Activated CD8-positive, alpha-beta memory T cell treated with anti-CD3 and anti-CD28 coated beads, Interleukin-2, amount 10 ng/mL, durations not matched to agents 7 days and 5 days (primary cell): ENCODE measurements around the gene ASCL3. TPM values are rescaled to one million over a fixed set of nuclear protein-coding genes. Genes with fewer than 3 reads are reported as not detected.
"Not testable (repeated sequence)": the region's sequence is repeated elsewhere in the genome, so short reads cannot be mapped to it uniquely, and the experiment has no call there.

Experiments used
- ATAC-seq: fragments of 150-1000 bp; cut with Tn5 transposase; one replicate; pipeline ENCODE4 v1.10.0; 2021; ENCODE audit warnings: moderate library complexity
- CTCF ChIA-PET: fragments of 350-600 bp; sonication (Branson Sonifier 250); formaldehyde crosslinking; loops from one replicate; lab custom pipeline; 2021; ENCODE audit warnings: antibody characterized with exemption; lab: Charles Lee
- DNase-seq: peaks from one replicate; pipeline ENCODE4 v3.0.0-alpha.2; 2020
- H3K27ac Mint-ChIP-seq: one replicate; pipeline ENCODE4 v1.8.0; 2021; ENCODE audit warnings: mild to moderate bottlenecking, mixed read lengths
- H3K27me3 Mint-ChIP-seq: one replicate; pipeline ENCODE4 v1.8.0; 2021; ENCODE audit warnings: mixed read lengths
- H3K36me3 Mint-ChIP-seq: one replicate; pipeline ENCODE4 v1.8.0; 2021; ENCODE audit warnings: mild to moderate bottlenecking, mixed read lengths
- H3K4me1 Mint-ChIP-seq: one replicate; pipeline ENCODE4 v1.8.0; 2021; ENCODE audit warnings: mixed read lengths
- H3K4me3 Mint-ChIP-seq: one replicate; pipeline ENCODE4 v1.8.0; 2021; ENCODE audit warnings: mild to moderate bottlenecking, moderate library complexity, mixed read lengths
- H3K9me3 Mint-ChIP-seq: one replicate; pipeline ENCODE4 v1.8.0; 2022; ENCODE audit warnings: low read depth, mixed read lengths
- total RNA-seq, 2 experiments: library from RNA; stranded (reverse); gene quantifications; one replicate each; pipeline ENCODE4 v1.2.3, GENCODE V29; 2021

The ASCL3 gene
- total RNA-seq, 2 experiments from 2014 or later: not detected

GRCh38 chr11:8914661-8915018 is 28.2 kb downstream of the ASCL3 start:
- H3K36me3 Mint-ChIP-seq: peaks cover 7% of the 10 kb centered on the region
- DNase-seq (no peak), ATAC-seq (no peak)
- H3K9me3 Mint-ChIP-seq: no peaks in the 10 kb centered on the region
- peak overlapping the region; percentile 60 for H3K4me3 Mint-ChIP-seq
- peak overlapping the region; percentile 80 for H3K27ac Mint-ChIP-seq
- H3K4me1 Mint-ChIP-seq: peaks cover 43% of the 10 kb centered on the region
- H3K27me3 Mint-ChIP-seq: no peaks in the 10 kb centered on the region
- CTCF ChIA-PET: interaction anchor here (0.6 to 7.9 kb wide), 15 partner anchors 13 to 380 kb away, joined by 3 to 107 read pairs (median 4); partner anchors contain the start of genes C11orf16 and TMEM9B

DNA sequence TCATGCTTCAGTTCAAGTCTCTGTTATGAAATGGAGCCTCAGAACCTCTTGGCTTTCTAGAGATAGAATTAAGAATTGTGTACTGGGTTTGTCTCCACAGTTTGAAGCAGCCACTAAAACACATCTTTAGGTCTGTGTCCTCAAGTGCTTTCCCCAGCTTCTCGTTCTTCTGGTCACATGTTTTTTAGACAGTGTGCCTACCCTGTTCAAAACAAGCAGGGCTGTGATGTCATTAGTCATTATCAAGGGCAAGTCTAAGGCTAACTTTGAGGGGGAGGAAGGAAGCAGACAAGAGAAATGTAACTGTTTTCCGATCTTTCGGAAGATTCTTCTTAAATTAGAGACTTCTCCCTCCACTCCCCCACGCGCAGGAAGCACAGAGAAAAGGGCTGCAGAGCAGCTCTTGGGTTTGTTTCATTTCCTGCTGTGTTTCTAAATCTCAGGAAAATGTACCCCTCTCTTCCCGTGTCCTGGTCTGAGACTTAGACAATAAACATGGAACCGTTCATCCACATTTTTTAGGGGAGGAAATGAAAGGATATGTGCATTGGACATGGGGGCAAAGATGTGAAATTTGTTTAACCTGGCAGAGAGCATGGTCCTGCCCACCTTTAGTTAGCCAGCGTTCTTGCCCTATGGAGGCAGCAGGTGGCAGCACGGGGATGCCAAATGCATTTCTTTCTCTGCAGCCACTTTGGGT is 28.7 kb downstream of the ASCL3 start:
- CTCF ChIA-PET: interaction anchor here (0.6 to 7.9 kb wide), 12 partner anchors 12 to 224 kb away, joined by 3 to 107 read pairs (median 3); partner anchors contain the start of gene TMEM9B
- ATAC-seq: peak; percentile 34
- peak overlapping the region; percentile 60 for H3K4me3 Mint-ChIP-seq

GRCh38 chr11:8911029-8911823 is 31.6 kb downstream of the ASCL3 start, which contains the start of gene AKIP1:
TSS of gene AKIP1 (plus strand) at chr11:8911189. CDS start at chr11:8911450, 261 bp downstream.
- peak; percentile 85 for ATAC-seq
- H3K27ac Mint-ChIP-seq: peak within 1 kb of the TSS; percentile 78
- H3K36me3 Mint-ChIP-seq: peaks cover 7% of the 10 kb centered on the region
- DNase-seq: peak; percentile 89
- peak within 1 kb of the TSS; percentile 86 for H3K4me3 Mint-ChIP-seq
- H3K27me3 Mint-ChIP-seq: peaks cover 4% of the 10 kb centered on the region
- H3K4me1 Mint-ChIP-seq: peaks cover 52% of the 10 kb centered on the region
- no peaks in the 10 kb centered on the region for H3K9me3 Mint-ChIP-seq
- CTCF ChIA-PET: interaction anchor here (1.3 to 7.9 kb wide), 3 partner anchors 47 to 226 kb away, joined by 7 to 107 read pairs (median 8); partner anchors contain the start of gene TMEM9B

More for the DNA sequence above, 28.7 kb downstream of the ASCL3 start:
- H3K4me1 Mint-ChIP-seq: peaks cover 46% of the 10 kb centered on the region
- H3K9me3 Mint-ChIP-seq: no peaks in the 10 kb centered on the region
- peak; percentile 72 for DNase-seq
- peak overlapping the region; percentile 80 for H3K27ac Mint-ChIP-seq
- peaks cover 7% of the 10 kb centered on the region for H3K36me3 Mint-ChIP-seq
- peaks cover under 1% of the 10 kb centered on the region for H3K27me3 Mint-ChIP-seq

GRCh38 chr11:8910649-8911026 is 32.2 kb downstream of the ASCL3 start:
- DNase-seq (no peak), ATAC-seq (peak; percentile 24)
- peak overlapping the region; percentile 19 for H3K27ac Mint-ChIP-seq
- peak overlapping the region; percentile 86 for H3K4me3 Mint-ChIP-seq
- peaks cover 51% of the 10 kb centered on the region for H3K4me1 Mint-ChIP-seq
- peaks cover 4% of the 10 kb centered on the region for H3K27me3 Mint-ChIP-seq
- no peaks in the 10 kb centered on the region for H3K9me3 Mint-ChIP-seq
- peaks cover 7% of the 10 kb centered on the region for H3K36me3 Mint-ChIP-seq
- CTCF ChIA-PET: interaction anchor here (1.3 to 7.9 kb wide), 2 partner anchors 48 to 53 kb away, joined by 8 to 107 read pairs; partner anchors contain the start of gene TMEM9B

DNA sequence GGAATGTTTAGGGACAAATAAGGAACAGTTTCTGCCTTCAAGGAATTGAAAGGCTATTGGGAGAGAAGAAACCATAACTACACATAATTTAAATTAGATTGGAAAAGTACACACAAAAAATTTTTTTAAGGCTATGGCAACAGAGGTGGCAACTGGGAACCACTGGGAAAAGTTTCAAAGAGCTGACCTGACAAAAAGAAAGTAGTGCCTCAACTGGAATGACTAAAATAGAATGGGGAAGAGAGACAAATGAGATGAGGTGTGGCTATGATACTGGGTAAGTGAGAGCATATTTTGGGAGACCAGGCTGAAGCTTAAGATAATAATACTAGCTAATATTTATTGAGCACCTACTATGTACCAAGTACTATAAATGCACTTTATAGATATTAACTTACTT is 34.7 kb downstream of the ASCL3 start:
- Mint-ChIP-seq H3K4me1 (peaks cover 31% of the 10 kb centered on the region), H3K9me3 (no peaks in the 10 kb centered on the region), H3K36me3 (peaks cover 4% of the 10 kb centered on the region), H3K27me3 (peaks cover 10% of the 10 kb centered on the region), H3K27ac (no peak overlapping the region), H3K4me3 (no peak overlapping the region)
- CTCF ChIA-PET: interaction anchor here (0.6 to 1.7 kb wide), 3 partner anchors 51 to 322 kb away, joined by 3 to 6 read pairs (median 3); no protein-coding TSS in a partner anchor
- DNase-seq: no peak
- ATAC-seq: no peak

DNA sequence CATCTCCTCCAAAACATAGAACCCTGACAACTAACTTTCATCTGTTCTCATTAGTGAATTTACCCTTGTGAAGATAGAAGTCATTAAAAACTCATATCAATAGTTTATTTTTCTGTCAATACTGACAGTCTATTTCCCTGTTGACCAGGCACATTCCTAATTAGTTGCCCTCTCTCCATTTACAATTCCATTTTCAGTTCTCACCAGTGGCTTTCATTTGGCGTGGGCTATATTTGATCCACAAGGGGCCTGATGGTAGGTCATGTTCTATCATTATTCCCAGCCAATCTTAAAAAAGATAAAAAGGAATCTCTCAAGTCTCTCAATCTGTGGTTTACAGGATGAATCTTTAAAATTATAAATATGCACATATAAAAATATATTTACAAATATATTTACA is 35.7 kb downstream of the ASCL3 start:
- H3K27me3 Mint-ChIP-seq: peaks cover 13% of the 10 kb centered on the region

GRCh38 chr11:8905528-8906165 is 37.2 kb downstream of the ASCL3 start:
- Mint-ChIP-seq H3K4me1 (peaks cover 24% of the 10 kb centered on the region), H3K27ac (no peak overlapping the region), H3K4me3 (no peak overlapping the region), H3K36me3 (peaks cover 5% of the 10 kb centered on the region), H3K9me3 (peaks cover 4% of the 10 kb centered on the region), H3K27me3 (peaks cover 17% of the 10 kb centered on the region)
- ATAC-seq (no peak), DNase-seq (no peak)
- CTCF ChIA-PET: no interaction called here

More for the DNA sequence above, 35.7 kb downstream of the ASCL3 start:
- CTCF ChIA-PET: no interaction called here
- no peak overlapping the region for H3K27ac Mint-ChIP-seq
- peaks cover 5% of the 10 kb centered on the region for H3K36me3 Mint-ChIP-seq
- H3K4me1 Mint-ChIP-seq: peaks cover 26% of the 10 kb centered on the region
- ATAC-seq: no peak
- H3K9me3 Mint-ChIP-seq: peaks cover 2% of the 10 kb centered on the region
- no peak for DNase-seq
- no peak overlapping the region for H3K4me3 Mint-ChIP-seq

DNA sequence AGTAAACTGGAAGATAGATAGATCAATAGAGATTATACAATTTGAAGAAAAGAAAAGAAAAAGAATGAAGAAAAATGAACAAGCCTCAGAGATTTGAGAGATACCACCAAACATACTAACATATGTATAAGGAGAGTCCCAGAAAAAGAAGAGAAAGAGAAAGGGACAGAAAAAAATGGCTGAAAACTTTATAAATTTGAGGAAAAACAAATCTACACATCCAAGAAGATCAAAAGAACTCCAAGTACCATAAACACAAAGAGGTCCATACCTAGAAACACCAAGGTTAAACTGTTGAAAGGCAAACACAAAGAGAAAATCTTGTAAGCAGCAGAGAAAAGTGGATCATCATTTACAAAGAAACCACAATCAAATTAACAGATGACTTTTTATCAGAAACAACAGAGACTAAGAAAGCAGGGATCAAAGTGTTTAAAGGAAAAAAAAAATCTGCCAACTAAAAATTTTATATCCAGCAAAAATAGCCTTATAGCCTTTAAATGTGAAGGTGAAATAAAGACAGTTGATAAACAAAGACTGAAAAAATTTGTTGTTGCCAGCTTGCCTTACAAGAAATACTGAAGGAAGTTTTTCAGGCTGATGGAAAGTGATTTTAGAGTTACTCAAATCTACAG is 43.6 kb downstream of the ASCL3 start:
- Mint-ChIP-seq H3K27ac (no peak overlapping the region), H3K4me3 (no peak overlapping the region), H3K4me1 (no peaks in the 10 kb centered on the region), H3K36me3 (peaks cover 10% of the 10 kb centered on the region), H3K9me3 (peaks cover 13% of the 10 kb centered on the region), H3K27me3 (peaks cover 10% of the 10 kb centered on the region)
- no peak for DNase-seq
- CTCF ChIA-PET: no interaction called here
- no peak for ATAC-seq

DNA sequence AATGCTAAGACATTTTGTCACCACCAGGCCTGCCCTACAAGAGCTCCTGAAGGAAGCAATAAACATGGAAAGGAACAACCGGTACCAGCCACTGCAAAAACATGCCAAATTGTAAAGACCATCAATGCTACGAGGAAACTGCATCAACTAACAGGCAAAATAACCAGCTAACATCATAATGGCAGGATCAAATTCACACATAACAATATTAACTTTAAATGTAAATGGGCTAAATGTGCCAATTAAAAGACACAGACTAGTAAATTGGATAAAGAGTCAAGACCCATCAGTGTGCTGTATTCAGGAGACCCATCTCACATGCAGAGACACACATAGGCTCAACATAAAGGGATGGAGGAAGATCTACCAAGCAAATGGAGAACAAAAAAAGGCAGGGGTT is 51.6 kb downstream of the ASCL3 start:
- H3K4me1 Mint-ChIP-seq, H3K4me3 Mint-ChIP-seq, ATAC-seq, H3K27ac Mint-ChIP-seq, DNase-seq, CTCF ChIA-PET, H3K36me3 Mint-ChIP-seq, H3K9me3 Mint-ChIP-seq: not testable (repeated sequence)
- peaks cover 33% of the 10 kb centered on the region for H3K27me3 Mint-ChIP-seq

Other genes with a start within 250 kb of the ASCL3 start
- gene AKIP1, start 31.8 kb downstream of the ASCL3 start, total RNA-seq: 10 to 100 TPM; 29.8 to 34.9 TPM
- gene C11orf16, start 10.1 kb downstream of the ASCL3 start, total RNA-seq: not detected
- 10 to 100 TPM; 22.9 to 30.1 TPM for gene TMEM9B, start 21.4 kb upstream of the ASCL3 start, total RNA-seq
- gene NRIP3, start 61.0 kb upstream of the ASCL3 start, total RNA-seq: 1 to 10 TPM in 1 of 2 experiments, under 1 TPM in 1; 0.91 to 2.1 TPM
- not detected for gene SCUBE2, start 148.6 kb upstream of the ASCL3 start, total RNA-seq